Eye (tissue), 1 donor: ENCODE results near the gene POLR2M.

Experiments used
- DNase-seq: peaks from one replicate; pipeline ENCODE4 v3.0.0-alpha.2; 2015

The POLR2M gene

DNA sequence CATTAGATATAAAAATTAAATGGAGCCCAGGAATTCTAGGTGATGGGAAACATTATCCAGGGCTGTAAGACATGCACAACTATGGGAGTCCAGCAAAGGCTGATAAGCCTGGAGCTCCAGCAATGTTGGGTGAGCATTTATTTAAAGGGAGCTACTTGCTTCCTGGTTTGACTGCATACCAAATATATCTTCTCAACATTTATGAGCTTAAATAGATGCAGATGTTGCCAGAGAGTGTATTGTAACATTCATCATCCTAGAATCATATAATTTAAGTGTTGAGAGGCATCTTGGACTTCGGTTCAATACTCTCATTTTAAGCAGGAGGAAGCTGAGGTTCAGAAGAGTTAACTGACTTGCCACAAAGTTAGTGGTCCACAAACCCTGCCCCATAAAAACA lies 12.2 kb upstream of the POLR2M start:
- no peak for DNase-seq

DNA sequence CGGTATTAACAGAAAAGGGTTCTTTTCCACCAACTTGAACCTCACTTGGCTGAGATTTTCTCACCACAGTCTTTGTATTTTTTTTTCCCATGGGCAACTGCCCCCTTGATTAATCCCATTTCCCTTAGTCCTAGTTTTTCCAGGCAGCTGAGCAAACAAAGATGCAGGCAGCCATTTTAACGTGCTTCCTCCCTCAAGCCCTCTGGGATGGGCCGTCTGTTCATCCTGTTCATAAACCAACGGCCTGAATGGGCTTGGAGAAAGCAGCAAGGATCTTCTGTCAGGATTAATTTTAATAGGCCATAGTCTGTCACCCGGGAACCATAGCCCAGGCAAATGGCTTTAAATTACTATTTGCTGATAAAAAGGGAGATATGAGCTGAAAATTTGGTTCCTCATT lies 10.4 kb upstream of the POLR2M start:
- peak; percentile 53 for DNase-seq

DNA sequence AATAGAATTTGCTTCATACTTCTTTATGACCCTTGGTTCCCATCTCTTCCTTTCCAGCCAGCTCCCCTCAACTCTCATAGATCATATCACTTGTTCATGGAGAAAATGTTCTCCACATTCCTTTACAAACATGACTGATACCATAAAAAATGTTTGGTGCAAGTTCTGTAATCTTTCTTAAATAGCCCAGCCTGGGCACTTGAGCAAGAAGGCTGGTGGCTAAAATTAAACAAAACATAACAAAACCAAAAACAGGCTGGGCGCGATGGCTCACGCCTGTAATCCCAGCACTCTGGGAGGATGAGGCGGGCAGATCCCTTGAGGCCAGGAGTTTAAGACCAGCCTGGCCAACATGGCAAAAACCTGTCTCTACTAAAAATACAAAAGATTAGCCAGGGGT lies 8.9 kb upstream of the POLR2M start:
- no peak for DNase-seq

DNA sequence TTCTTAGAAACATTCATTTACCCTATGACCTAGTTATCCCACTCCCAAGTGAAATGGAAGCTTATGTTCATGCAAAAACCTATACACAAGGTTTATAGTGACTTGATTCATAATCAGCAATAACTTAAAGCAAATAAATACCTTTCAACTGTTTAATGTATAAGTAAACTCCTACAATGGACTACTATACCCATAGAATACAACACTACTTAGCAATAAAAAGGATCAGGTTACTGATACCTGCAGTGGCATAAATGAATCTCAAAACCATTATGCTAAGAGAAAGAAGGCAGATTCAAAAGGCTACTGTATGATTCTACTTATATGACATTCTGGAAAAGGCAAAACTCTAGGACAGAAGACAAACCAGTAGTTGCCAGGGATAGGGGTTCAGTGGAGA lies 8.3 kb upstream of the POLR2M start:
- DNase-seq: no peak

DNA sequence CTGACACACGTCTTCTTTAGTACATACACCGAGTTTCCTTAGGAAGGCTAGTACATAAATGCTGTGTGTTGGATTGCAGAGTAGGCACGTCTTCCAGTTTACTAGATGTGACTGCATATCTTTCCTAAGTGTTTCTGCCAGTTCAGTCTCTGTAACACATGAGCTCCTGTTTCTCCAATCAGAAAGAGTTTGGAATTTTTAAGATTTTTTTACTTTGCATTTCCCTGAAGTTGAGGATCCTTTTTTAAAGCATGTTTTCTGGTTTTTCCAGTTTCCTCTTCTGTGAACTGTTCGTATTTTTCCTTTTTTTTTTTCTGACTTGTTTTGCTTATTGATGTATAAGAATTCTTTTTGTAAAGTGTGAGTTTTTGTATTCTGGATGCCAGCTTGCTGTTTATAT lies 7.5 kb upstream of the POLR2M start:
- no peak for DNase-seq

DNA sequence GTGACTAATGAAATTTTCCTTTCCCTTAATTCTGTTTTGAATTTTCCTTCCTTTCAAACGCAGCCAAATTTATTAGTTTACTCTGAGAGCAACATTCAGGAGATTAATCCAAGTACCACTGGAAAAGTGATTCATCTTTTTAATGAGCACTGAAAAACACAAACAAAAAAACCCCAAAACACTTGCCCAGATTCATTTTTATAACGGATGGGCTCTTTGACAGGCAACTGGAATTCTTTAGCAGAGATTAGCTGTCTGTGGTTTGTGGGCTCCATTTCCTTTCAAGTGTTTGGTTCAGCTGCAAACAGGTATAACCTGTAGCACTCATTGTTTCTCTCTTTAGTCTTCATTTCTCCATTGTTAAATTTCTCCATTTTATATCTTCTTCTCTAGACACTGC lies 3.1 kb upstream of the POLR2M start:
- no peak for DNase-seq

DNA sequence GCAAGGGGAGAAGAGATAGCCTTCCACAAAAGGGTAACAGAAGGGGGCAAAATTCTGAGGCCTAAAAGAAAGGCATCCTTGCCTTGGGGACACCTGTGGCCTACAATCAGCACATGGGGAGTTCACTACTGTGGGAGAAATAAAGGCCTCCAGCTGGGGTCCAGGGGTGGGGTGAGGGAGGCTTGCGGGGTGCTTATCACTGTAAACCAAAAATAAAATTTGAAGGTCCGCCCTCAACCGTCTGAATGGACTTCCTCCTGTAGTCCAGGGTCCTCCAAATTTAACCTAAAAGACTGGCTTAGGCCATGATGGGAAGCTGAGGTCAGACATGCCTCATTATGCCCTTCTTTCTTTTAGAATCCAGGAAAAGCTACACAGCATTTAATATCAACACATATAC lies 2.1 kb upstream of the POLR2M start:
- DNase-seq: no peak

DNA sequence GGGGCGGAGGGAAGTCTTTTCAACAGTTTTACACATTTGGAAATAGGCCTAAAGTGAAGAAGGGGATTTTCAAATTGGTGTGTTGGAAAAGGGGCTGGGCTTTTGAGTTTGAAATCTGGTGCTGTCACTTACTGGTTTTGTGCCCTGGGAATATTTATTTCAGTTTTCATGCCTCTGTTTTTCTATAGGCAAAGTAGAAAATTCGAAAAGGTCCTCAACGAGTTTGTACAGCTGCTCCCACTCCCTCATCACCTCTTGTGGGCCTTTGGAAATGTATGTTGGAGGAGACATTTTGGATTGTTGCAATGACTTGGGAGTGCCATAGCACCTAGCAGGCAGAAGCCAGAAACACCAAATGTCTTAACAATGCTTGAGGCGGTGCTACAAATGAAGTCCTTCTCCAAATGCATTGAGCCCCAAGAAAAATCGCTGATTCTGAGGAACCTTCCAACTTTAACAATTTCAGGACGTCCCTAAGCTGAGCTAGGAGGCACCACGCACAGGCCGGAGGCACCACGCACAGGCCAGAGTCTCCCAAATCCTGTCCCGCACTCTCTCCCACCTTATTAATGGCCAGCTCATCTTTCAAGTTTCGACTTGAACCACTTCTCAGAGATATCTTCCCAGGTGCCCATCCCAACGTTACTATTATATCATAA lies 639 bp upstream of the POLR2M start:
- no peak for DNase-seq

DNA sequence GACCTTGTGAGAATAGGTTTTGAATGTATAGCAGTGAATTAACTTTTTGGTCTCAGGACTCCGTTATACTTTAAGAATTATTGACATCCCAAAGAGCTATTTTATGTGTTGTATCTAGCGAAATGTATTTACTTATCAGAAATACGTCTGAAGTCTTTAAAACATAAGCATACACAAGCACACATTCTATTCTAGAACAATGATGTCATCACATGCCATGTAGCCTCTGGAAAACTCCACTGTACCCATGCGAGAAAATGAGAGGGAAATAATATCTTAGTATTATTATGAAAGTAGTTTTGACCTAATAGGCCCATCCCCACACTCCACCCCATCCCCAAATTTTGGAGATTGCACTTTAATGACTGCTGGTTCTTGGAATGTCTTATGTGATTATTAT lies 1.5 kb downstream of the POLR2M start:
- DNase-seq: no peak

DNA sequence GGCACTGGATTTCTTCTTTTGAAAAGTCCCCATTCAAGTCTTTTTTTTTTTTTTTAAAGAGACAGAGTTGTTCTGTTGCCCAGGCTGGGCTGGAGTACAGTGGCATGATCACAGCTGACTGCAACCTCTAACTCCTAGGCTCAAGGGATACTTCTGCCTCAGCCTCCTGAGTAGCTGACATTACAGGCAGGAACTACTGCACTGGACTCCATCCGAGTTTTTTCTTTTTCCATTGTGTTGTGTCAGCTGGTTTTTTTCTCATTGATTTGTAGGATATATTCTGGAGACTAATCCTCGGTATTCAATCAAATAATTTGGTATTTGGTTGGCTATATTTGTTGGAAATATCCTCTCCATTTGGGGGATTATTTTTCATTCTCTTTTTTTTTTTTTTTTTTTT lies 11.8 kb downstream of the POLR2M start:
- DNase-seq: no peak

DNA sequence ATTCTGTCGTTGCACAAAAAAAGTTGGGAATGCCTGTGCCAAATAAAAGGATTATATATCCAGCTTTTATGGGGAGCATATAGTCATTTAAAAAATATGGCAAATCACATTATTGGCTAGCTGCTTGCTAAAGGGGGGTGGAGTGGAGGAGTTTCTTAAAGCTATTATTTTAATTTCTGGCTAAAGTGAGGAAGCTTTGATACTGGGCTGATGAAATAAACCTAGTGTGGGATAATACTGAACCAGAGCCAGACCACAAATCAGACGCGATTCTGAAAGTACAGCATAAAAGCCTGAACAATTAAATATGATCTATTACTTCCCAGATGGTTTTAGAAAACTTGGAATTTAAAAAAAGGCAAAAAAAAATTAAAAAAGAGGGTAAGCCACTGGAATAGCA lies 14.4 kb downstream of the POLR2M start:
- DNase-seq: no peak

DNA sequence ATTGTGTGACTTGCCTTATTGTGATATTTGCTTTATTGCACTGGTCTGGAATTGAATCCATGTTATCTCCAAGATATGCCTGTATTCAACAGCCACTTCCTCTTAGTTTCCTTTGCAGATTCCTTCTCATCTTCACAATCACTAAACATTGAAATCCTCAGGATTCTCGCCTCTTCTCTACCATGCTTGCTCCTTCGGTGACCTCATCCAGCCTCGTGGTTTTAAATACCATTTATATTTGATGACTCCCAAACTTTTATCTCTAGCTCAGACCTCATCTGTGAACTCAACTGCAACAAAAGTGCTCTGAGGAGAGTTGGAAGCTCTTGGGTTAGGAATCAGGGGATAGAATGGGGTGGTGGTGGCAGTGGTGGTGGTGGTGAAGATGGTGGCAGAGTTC lies 19.9 kb downstream of the POLR2M start:
- DNase-seq: no peak

DNA sequence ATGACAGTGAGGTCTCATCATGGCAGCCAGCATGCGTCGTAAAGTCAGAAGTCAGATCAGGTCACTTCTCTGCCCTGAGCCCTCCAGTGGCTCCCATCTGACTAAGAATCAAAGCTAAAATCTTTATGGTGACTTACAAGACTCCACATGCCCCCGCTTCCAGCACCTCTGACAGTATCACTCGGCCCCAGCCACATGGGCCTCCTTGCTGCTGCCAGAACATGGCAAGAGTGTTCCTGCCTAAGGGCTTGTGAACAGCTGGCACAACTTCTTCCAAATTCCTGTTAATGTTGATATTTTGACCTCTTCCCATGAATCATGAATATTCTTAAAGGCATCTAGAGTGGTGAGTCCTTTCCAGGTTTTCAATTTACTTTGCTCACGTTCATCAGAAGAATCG lies 20.5 kb downstream of the POLR2M start:
- no peak for DNase-seq

DNA sequence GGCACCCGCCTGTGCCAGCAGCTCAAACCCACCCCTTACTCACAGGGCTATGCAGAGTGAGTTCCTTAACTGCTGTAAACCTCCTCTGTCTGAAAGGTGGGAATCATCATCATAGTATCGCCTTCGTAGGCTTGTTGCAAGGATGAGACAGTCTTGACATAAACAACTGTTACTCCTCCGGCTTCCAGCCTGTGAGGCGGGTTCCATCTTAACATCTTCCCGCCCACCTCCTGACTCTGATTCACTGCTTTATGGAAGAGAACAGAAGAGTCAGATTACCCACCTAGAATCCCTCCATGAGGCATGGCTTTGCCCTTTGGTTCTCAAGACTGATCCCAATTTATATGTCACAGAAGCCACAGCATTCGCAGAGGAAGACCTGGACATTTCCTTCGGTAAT lies 21.9 kb downstream of the POLR2M start:
- no peak for DNase-seq

DNA sequence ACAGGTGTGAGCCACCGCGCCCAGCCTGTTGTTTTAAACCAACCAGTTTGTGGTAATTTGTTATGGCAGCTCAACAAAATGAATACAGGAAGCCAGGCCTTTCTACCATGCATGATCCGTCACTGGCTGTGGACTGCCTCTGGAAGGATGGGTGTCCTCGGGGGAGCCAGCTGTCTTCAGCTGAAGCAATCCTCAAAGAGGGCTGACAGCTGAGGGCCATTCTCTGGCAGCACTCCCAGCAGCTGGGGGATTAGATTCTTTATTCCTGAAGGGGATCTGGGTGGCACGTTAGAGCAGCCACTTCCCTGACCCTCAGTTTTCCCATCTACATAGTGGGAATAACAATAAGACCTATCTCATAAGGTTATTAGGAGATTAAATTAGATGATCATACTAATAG lies 24.4 kb downstream of the POLR2M start:
- no peak for DNase-seq

DNA sequence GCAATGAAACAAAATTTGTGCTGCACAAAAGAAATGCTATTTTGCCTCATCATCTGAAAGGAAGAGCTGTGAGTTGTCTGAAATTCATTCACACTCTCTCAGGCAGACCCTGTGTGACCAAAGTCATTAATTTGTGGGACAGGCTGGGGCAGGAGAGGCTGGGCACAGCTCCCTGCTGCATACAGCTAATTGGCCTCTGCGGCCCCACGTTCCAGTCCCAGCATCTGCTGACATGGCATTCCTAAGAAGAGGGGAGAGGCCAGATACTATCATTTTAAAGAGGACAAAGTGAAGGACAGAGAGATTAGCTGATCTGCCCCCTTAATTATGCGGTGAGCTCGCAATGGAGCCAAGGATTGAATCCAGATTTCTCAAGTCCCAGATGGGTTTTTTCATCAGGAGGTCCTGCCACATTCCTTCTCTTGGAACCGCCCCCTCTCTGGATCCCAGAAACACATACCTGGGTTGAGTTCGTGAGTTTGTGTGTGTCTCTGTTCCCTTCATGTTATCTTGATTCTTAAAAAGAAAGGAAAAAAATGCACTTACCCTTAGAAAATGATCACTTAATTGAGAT lies 25.1 kb downstream of the POLR2M start:
- no peak for DNase-seq

DNA sequence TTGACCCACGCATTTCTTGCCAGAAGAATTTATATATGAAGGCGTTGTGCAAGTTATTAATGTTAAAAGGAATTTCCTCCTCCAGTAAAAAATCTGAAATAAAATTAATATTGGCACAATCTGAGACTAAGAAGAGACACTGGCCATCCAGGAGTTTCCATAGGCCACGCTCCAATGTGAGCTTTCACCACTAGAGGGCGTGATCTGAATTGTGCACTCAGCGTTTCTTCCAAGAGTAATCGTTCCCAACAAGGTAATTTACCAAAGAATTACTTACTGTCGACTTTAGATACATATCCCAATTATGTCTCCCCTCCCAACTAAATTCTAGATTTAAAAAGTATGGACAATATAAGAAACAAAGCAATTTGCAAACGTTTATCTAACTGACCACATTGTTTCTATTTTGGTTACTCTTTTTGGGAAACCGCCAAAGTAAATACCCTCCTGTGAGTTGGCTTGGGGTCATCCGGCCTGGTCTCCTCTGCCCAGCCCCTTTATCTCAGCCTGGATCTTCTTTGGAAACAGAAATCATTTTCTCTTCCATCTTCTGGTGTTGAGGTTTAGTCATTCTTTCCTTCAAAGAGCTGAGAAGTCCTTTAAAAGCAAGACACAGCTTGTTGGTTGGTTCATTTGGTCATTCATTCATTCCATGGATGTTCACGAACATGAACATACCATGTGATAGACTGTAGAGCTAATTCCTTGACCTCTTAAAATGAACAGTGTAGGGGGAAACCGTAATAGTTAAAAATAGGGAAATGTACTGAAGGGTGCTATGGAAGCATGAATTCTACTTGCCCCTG lies 26.2 kb downstream of the POLR2M start:
- peak; percentile 75 for DNase-seq

DNA sequence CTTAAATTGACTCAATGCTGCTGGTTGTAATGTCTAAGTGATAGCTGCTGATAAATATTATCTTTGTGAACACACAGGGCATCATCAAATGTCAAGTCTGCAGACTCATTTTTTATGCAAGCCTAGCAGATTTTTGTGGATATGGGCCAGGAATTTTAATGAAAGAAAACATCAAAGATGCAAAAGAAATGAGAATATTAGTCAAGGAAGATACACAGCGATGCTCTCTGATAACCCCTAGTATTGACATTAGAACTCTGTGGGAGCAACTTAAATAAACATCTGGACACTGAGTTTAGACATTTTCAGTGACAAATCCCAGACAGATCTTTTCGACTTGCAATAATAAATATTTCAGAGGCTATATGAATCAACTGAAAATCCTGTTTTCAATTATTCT lies 28.3 kb downstream of the POLR2M start:
- DNase-seq: peak; percentile 58

DNA sequence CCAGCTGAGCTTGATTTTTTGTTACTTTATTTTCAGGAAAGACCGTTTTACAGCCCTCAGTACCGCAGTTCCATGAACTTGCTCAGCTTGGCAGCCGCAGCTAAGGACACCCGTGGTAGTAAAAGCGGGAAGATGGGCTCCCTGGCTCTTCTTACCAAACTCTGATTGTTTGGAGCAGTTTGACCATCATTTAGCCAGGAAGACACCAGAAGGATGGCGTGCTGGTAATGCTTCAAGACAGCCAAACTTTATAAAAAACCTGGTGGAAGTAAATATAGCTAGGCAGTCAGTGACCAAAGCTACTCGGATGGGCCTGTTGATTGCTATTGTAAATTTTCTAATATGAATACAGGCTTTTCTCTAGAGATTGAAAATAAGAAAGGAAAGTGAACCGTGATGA lies 28.9 kb downstream of the POLR2M start:
- no peak for DNase-seq

DNA sequence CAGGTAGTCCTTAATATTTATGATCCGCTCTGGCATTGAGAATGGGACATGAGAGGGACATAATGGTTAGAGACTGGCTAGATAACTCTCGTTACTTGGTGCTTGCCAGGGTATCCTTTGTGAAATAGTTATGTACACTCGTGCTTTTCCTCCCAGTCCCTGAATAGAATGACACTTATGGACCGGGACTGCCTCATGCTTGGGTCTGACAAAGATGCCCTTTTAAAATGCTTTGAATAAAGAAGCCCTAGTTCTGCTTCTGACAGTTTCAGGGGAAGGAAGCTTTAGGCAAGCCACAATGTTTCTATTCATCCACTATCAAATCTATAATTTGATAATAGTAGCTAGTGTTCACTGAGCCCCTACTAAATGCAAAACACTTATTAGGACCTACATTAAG lies 29.4 kb downstream of the POLR2M start:
- DNase-seq: no peak

DNA sequence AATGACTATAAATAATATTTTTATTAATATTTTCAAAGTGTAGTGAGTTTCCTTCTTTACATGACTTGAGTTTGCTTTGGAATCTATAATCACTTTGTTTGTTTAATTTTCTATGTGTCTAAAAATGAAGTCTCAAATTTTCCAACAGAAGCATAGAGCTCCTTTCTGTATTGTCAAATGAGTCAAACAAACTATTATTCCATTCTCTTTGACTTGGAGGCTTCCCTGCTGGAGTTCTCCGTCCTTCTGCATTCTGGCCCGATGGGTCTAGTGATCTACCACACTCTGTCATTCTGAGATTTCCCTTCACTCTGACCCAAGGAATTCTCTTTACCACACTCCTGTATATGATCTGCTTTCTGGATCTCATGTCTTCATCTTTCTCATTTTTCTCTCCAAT lies 30.1 kb downstream of the POLR2M start:
- no peak for DNase-seq

DNA sequence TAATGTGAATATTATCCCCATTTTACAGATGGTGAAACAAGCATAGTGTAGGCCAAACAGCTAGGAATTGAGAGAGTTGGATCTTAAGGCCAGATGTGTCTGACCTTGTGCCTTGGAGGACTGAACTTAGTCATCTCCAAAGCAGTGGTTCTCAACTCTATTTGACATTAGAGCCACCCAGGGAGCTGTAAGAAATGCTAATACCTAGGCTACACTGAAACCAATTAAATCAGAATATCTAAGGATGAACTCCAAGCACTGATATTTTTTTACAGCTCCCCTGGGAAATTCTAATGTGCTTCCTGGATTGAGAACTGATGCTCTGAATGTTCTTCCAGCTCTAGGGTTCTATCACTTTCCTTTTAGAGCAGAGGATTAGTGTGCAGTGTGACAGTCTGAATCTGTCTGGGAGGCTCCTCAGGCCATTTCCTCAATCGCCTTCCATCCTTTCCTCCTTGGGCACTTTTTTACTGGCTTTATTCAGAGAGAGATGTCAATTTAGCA lies 32.3 kb downstream of the POLR2M start:
- DNase-seq: no peak

DNA sequence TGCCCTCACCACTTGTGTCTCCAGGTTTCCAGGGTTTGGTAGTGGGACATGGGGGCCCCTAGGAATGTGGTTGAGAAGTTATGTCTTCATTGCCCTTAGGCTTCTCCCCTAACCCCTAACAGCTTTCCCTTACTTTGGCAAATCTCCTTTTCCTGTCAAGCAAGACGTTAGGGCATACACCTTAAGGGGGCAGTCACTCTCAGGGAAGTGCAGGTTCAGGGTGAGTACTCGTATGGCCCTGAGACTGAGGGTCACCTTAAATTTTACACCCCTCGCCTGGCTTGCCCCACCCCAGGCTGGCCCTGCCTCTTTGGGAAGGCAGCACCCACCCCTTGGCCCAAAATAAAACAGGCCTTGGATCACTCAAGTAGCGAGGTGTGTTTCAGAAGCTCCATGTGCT lies 33.5 kb downstream of the POLR2M start:
- DNase-seq: no peak

DNA sequence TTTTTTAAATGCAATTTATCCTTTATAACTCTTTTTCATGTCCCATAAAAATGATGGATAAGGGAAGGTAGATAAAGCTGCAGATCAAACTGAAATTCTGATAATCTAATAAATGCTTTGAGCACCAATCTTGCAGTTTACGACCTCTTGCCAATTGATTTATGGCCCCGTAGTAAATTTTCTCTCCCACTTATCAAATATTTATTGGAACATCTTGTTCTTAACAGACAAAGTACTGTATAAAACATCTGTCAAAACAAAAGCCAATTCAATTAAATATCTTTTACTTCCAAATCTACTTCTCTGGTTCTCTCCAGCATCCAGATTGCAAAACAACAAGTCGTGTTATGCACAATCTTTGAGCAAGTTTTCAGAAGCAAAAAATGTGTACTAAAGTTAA lies 34.6 kb downstream of the POLR2M start:
- DNase-seq: no peak
